ENCODE results near the gene AIFM3. TPM values are rescaled to one million over a fixed set of nuclear protein-coding genes. Genes with fewer than 3 reads are reported as not detected.

Gene AIFM3
- total RNA-seq, 4 donors from 2014 or later: 0.11 to 2.0 (median 0.80) TPM

DNA sequence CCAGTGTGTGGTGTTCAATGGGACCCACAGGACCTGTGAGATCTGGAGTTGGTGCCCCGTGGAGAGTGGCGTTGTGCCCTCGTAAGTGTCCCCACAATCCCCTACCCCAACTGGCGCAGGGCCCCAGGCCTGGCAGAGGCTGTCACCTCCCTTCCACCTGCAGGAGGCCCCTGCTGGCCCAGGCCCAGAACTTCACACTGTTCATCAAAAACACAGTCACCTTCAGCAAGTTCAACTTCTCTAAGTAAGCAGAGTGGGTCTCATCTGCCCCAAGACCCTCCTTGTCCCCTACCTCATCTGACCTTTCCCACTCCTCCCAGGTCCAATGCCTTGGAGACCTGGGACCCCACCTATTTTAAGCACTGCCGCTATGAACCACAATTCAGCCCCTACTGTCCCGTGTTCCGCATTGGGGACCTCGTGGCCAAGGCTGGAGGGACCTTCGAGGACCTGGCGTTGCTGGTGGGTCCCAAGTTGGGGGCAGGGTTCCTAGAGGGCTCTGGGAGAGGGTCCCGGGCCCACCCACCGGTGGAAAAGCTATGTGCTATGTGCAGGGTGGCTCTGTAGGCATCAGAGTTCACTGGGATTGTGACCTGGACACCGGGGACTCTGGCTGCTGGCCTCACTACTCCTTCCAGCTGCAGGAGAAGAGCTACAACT is 56.0 kb downstream of the AIFM3 start:
- Histone ChIP-seq H3K4me3 (replicated peaks in 1 of 3) (no peak overlapping the region), H3K4me1 (peaks cover 0 to 6% of the 10 kb centered on the region in 2 donors), H3K9me3 (no peaks in the 10 kb centered on the region), H3K36me3 (no peaks in the 10 kb centered on the region), H3K27me3 (no peaks in the 10 kb centered on the region), H3K27ac (no peak overlapping the region)
- intact Hi-C loops (cut with DNase I): no loop called here
- DNase-seq: no peak
- TF ChIP-seq CTCF (IDR thresholded peaks at IDR 0.05) (no peak), POLR2A (IDR thresholded peaks at IDR 0.05) (no peak)
- 73 to 84% methylated on average over 8 to 12 of the region's 13 CpGs for WGBS, 2 donors

GRCh38 chr22:21025266-21025665 is 58.2 kb downstream of the AIFM3 start:
- Histone ChIP-seq H3K27me3 (no peaks in the 10 kb centered on the region), H3K4me3 (replicated peaks in 1 of 3) (no peak overlapping the region), H3K36me3 (no peaks in the 10 kb centered on the region), H3K9me3 (no peaks in the 10 kb centered on the region), H3K27ac (no peak overlapping the region), H3K4me1 (peaks cover 0 to 6% of the 10 kb centered on the region in 2 donors)
- WGBS, 2 donors: 75 to 79% methylated on average over 8 of the region's 8 CpGs
- TF ChIP-seq CTCF (IDR thresholded peaks at IDR 0.05) (no peak), POLR2A (IDR thresholded peaks at IDR 0.05) (no peak)
- intact Hi-C loops (cut with DNase I): no loop called here
- DNase-seq: no peak

DNA sequence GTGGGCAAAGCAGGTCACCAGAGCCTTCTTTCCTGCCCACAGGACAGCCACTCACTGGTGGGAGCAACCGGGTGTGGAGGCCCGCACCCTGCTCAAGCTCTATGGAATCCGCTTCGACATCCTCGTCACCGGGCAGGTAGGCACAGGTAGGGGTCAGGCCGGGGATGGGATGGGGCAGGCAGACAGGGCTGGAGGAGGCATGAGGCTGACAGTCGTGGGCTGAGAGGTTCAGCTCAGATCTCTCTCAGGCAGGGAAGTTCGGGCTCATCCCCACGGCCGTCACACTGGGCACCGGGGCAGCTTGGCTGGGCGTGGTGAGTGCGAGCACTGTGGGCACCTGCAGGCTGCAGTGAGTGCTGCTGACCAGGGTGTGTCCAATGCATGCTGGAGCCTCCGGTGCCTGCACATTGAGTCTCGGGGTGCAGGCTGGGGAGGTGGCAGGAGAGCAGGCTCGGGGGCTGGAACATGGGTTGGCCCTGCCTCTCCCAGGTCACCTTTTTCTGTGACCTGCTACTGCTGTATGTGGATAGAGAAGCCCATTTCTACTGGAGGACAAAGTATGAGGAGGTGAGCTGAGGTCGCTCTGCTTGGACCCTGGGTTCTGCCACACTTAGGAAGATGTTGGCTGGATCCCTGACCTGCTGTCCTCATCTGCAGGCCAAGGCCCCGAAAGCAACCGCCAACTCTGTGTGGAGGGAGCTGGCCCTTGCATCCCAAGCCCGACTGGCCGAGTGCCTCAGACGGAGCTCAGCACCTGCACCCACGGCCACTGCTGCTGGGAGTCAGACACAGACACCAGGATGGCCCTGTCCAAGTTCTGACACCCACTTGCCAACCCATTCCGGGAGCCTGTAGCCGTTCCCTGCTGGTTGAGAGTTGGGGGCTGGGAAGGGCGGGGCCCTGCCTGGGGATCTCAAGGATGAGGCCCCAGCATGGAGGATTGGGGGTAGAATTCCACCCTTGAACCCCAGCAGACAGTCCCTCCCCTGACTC is 59.0 kb downstream of the AIFM3 start:
- no peak for DNase-seq
- peaks cover 0 to 6% of the 10 kb centered on the region in 2 donors for H3K4me1 ChIP-seq
- WGBS, 2 donors: 84 to 91% methylated on average over 10 to 12 of the region's 27 CpGs
- no peak overlapping the region for H3K27ac ChIP-seq
- intact Hi-C loops (cut with DNase I): no loop called here
- no peaks in the 10 kb centered on the region for H3K36me3 ChIP-seq
- no peaks in the 10 kb centered on the region for H3K27me3 ChIP-seq
- H3K9me3 ChIP-seq: no peaks in the 10 kb centered on the region
- no peak overlapping the region for H3K4me3 ChIP-seq (replicated peaks in 1 of 3)
- no peak for TF ChIP-seq POLR2A (IDR thresholded peaks at IDR 0.05)
- TF ChIP-seq CTCF (IDR thresholded peaks at IDR 0.05): no peak

- no peak overlapping the region for H3K4me3 ChIP-seq (replicated peaks in 1 of 3)
- no peaks in the 10 kb centered on the region for H3K36me3 ChIP-seq
- H3K9me3 ChIP-seq: no peaks in the 10 kb centered on the region
- H3K27me3 ChIP-seq: no peaks in the 10 kb centered on the region
- peaks cover 2 to 10% of the 10 kb centered on the region in 2 donors for H3K4me1 ChIP-seq
- DNase-seq: peak; percentile 84 to 88
- 51 to 66% methylated on average over 8 to 13 of the region's 14 CpGs for WGBS, 2 donors
- no peak for TF ChIP-seq POLR2A (IDR thresholded peaks at IDR 0.05)
- TF ChIP-seq CTCF (IDR thresholded peaks at IDR 0.05): no peak
- intact Hi-C loops (cut with DNase I): no loop called here
- H3K27ac ChIP-seq: no peak overlapping the region
Observed at GRCh38 chr22:21026783-21027692, 60.0 kb downstream of the AIFM3 start.

Measured in thyroid gland (tissue), 4 donors.